ENCODE data around the gene CLDN18. TPM values are rescaled to one million over a fixed set of nuclear protein-coding genes. Genes with fewer than 3 reads are reported as not detected.

CLDN18 gene
- total RNA-seq, 1 experiment from 2014 or later = 0.08 TPM

- no TSS peak for BruUV-seq (replicated peaks)
- in situ Hi-C loops (cut with HindIII; ENCODE audit: low pct_unique_long_range_greater_than_20kb, low sequenced_read_pairs) (no loop called here), intact Hi-C loops (cut with micrococcal nuclease; ENCODE audit: unreplicated experiment) (no loop called here)
- no peak overlapping the region for H3K27ac ChIP-seq (ENCODE audit: low read length)
- no peak for DNase-seq (ENCODE audit: low read depth, low spot score)
- no peaks in the 10 kb centered on the region for H3K36me3 ChIP-seq (ENCODE audit: control insufficient read depth, insufficient read depth, low read length)
- H3K4me3 ChIP-seq (ENCODE audit: low read depth in 2 of 2, low read length in 2 of 2) = no peak overlapping the region
- ChIA-PET CTCF (no interaction called here), POLR2A (no interaction called here)
- no peaks in the 10 kb centered on the region for H3K4me1 ChIP-seq (ENCODE audit: control insufficient read depth, insufficient read depth, low read length)
- no peak for ATAC-seq
- H3K27me3 ChIP-seq (ENCODE audit: control insufficient read depth, insufficient read depth, low read length) = no peaks in the 10 kb centered on the region
- TF ChIP-seq TCF7L2 (IDR thresholded peaks at IDR 0.05; ENCODE audit: low read depth, low read length) (no peak), POLR2AphosphoS5 (IDR thresholded peaks at IDR 0.05; ENCODE audit: low read depth, low read length) (no peak), CTCF (IDR thresholded peaks at IDR 0.05) (no peak), SIN3A (IDR thresholded peaks at IDR 0.05; ENCODE audit: borderline replicate concordance, insufficient read depth, low read depth, low read length) (no peak)
- TF ChIP-seq, protein P1, sequence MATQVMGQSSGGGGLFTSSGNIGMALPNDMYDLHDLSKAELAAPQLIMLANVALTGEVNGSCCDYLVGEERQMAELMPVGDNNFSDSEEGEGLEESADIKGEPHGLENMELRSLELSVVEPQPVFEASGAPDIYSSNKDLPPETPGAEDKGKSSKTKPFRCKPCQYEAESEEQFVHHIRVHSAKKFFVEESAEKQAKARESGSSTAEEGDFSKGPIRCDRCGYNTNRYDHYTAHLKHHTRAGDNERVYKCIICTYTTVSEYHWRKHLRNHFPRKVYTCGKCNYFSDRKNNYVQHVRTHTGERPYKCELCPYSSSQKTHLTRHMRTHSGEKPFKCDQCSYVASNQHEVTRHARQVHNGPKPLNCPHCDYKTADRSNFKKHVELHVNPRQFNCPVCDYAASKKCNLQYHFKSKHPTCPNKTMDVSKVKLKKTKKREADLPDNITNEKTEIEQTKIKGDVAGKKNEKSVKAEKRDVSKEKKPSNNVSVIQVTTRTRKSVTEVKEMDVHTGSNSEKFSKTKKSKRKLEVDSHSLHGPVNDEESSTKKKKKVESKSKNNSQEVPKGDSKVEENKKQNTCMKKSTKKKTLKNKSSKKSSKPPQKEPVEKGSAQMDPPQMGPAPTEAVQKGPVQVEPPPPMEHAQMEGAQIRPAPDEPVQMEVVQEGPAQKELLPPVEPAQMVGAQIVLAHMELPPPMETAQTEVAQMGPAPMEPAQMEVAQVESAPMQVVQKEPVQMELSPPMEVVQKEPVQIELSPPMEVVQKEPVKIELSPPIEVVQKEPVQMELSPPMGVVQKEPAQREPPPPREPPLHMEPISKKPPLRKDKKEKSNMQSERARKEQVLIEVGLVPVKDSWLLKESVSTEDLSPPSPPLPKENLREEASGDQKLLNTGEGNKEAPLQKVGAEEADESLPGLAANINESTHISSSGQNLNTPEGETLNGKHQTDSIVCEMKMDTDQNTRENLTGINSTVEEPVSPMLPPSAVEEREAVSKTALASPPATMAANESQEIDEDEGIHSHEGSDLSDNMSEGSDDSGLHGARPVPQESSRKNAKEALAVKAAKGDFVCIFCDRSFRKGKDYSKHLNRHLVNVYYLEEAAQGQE (IDR thresholded peaks at IDR 0.05; ENCODE audit: insufficient read depth in 1 of 2, low read depth in 2 of 2, low read length in 1 of 2) = no peak
- no peaks in the 10 kb centered on the region for H3K9me3 ChIP-seq (ENCODE audit: control insufficient read depth, insufficient read depth, low read depth, low read length)
Observed at GRCh38 chr3:138032567-138032966, 22.6 kb downstream of the CLDN18 start.

GRCh38 chr3:138033202-138033691 lies 23.3 kb downstream of the CLDN18 start:
- POLR2A ChIA-PET = no interaction called here
- H3K4me1 ChIP-seq (ENCODE audit: control insufficient read depth, insufficient read depth, low read length) = no peaks in the 10 kb centered on the region
- H3K27me3 ChIP-seq (ENCODE audit: control insufficient read depth, insufficient read depth, low read length) = no peaks in the 10 kb centered on the region
- ATAC-seq (no peak), DNase-seq (ENCODE audit: low read depth, low spot score) (no peak)
- no peaks in the 10 kb centered on the region for H3K9me3 ChIP-seq (ENCODE audit: control insufficient read depth, insufficient read depth, low read depth, low read length)
- H3K27ac ChIP-seq (ENCODE audit: low read length) = no peak overlapping the region
- no peak overlapping the region for H3K4me3 ChIP-seq (ENCODE audit: low read depth in 2 of 2, low read length in 2 of 2)
- in situ Hi-C loops (cut with HindIII; ENCODE audit: low pct_unique_long_range_greater_than_20kb, low sequenced_read_pairs) = no loop called here
- BruUV-seq (replicated peaks) = no TSS peak
- intact Hi-C loops (cut with micrococcal nuclease; ENCODE audit: unreplicated experiment) = no loop called here
- TF ChIP-seq POLR2AphosphoS5 (IDR thresholded peaks at IDR 0.05; ENCODE audit: low read depth, low read length) = no peak
- TF ChIP-seq, protein P1 (IDR thresholded peaks at IDR 0.05; ENCODE audit: insufficient read depth in 1 of 2, low read depth in 2 of 2, low read length in 1 of 2) = no peak
- TF ChIP-seq TCF7L2 (IDR thresholded peaks at IDR 0.05; ENCODE audit: low read depth, low read length) = no peak
- no peak for TF ChIP-seq SIN3A (IDR thresholded peaks at IDR 0.05; ENCODE audit: borderline replicate concordance, insufficient read depth, low read depth, low read length)
- TF ChIP-seq CTCF (IDR thresholded peaks at IDR 0.05) = no peak
- CTCF ChIA-PET = no interaction called here
- H3K36me3 ChIP-seq (ENCODE audit: control insufficient read depth, insufficient read depth, low read length) = no peaks in the 10 kb centered on the region
